ENCODE results near the gene CTNNBL1. TPM values are rescaled to one million over a fixed set of nuclear protein-coding genes. Genes with fewer than 3 reads are reported as not detected.

Gene CTNNBL1
- total and polyA plus RNA-seq, 2 experiments from 2014 or later = 36.3 to 68.7 TPM

- no peak for TF ChIP-seq EZH2 (IDR thresholded peaks at IDR 0.05; ENCODE audit: low read depth, unreplicated experiment)
Measured at GRCh38 chr20:37776526-37776925, 82.7 kb downstream of the CTNNBL1 start (continued).

- Mint-ChIP-seq H3K9me3 (no peaks in the 10 kb centered on the region), H3K27me3 (ENCODE audit: insufficient read depth, low read depth, poor library complexity) (no peaks in the 10 kb centered on the region), H3K4me3 (no peak overlapping the region), H3K27ac (0 out of 2 replicates have a peak overlapping the region, but pooled peaks have one; percentile 9), H3K4me1 (no peaks in the 10 kb centered on the region), H3K36me3 (ENCODE audit: low read depth) (no peaks in the 10 kb centered on the region)
- Histone ChIP-seq H3K27ac (ENCODE audit: low read depth) (no peak overlapping the region), H2AFZ (no peak overlapping the region), H3K36me3 (ENCODE audit: insufficient read depth) (0 out of 2 replicates have a peak, but pooled peaks cover 2% of the 10 kb centered on the region), H3K27me3 (ENCODE audit: insufficient read depth) (no peaks in the 10 kb centered on the region), H3F3A (replicated peaks; ENCODE audit: low read depth) (no peaks in the 10 kb centered on the region), H3K4me1 (ENCODE audit: insufficient read depth) (no peaks in the 10 kb centered on the region), H3K4me2 (no peak overlapping the region), H3K79me2 (replicated peaks; ENCODE audit: insufficient read depth) (no peaks in the 10 kb centered on the region), H3K4me3 (no peak overlapping the region), H4K20me1 (replicated peaks; ENCODE audit: insufficient read depth) (no peaks in the 10 kb centered on the region), H3K9me2 (ENCODE audit: insufficient read depth) (no peaks in the 10 kb centered on the region)
- ATAC-seq (no peak), DNase-seq (ENCODE audit: low spot score) (no peak)
- no peak for TF ChIP-seq CREB1 (CRISPR knock-in tag; IDR thresholded peaks at IDR 0.05; ENCODE audit: low read depth)
- TF ChIP-seq REST (IDR thresholded peaks at IDR 0.05; ENCODE audit: unreplicated experiment) = no peak
- no peak for TF ChIP-seq EZH2phosphoT487 (IDR thresholded peaks at IDR 0.05; ENCODE audit: unreplicated experiment)
- no peak for TF ChIP-seq ZNF462 (CRISPR knock-in tag; IDR thresholded peaks at IDR 0.05)
- no peak for TF ChIP-seq CTCF (conservative IDR thresholded peaks at IDR 0.05; ENCODE audit: low read depth in 2 of 2)
- no peak for TF ChIP-seq EZH2 (IDR thresholded peaks at IDR 0.05; ENCODE audit: low read depth, unreplicated experiment)
- no peak for TF ChIP-seq ETS1 (IDR thresholded peaks at IDR 0.05)
- TF ChIP-seq POLR2AphosphoS5 (IDR thresholded peaks at IDR 0.05; ENCODE audit: low read depth) = no peak
- no peak for TF ChIP-seq ZNF331 (CRISPR knock-in tag; IDR thresholded peaks at IDR 0.05; ENCODE audit: low read depth)
- no peak for TF ChIP-seq JUNB (IDR thresholded peaks at IDR 0.05; ENCODE audit: unreplicated experiment)
- no peak for TF ChIP-seq NANOG (IDR thresholded peaks at IDR 0.05; ENCODE audit: borderline replicate concordance)
Measured at GRCh38 chr20:37777012-37777950, 83.5 kb downstream of the CTNNBL1 start.

All from GM23338 (cell line).